Measurements from ENCODE around the gene KIAA1755. TPM values are rescaled to one million over a fixed set of nuclear protein-coding genes. Genes with fewer than 3 reads are reported as not detected.

Gene KIAA1755
- total and polyA plus RNA-seq, 10 of the 15 experiments (the other 5 are each of a cell fraction or from before 2014, with no cell fraction given), result not detected

DNA sequence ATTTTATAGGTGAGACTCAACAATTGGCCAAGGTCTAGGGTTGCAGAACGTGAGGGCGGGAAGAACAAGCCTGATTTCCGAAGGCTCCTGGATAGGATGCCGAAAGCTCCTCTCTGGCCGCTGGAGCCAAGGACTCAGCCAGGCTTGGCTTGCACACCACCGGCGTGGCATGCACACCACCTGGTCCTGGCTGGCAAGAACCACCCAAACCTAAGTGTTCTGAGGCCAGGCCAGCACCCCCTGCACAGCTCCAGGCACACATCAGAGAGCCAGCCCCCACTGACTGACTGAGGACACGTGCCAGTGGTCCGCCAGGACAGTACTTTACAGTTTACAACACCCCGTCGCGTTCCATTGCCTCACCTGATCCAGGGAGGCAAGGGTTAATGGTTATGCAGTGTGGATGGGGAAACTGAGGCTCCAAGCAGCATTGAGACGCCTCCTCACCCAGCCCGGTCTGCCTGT, 95.9 kb downstream of the KIAA1755 start:
- H2AFZ ChIP-seq (ENCODE audit: control insufficient read depth, low read depth, low read length), result peak overlapping the region; percentile 19; the same call in 1 of the 2 replicates
- no peak for FAIRE-seq
- H3K27ac ChIP-seq (ENCODE audit: control insufficient read depth, insufficient read depth), result no peak overlapping the region
- no peaks in the 10 kb centered on the region for H4K20me1 ChIP-seq (ENCODE audit: control insufficient read depth, insufficient read depth)
- H3K4me2 ChIP-seq (ENCODE audit: control insufficient read depth, insufficient read depth), result peak overlapping the region; percentile 69
- ChIA-PET RAD21 (ENCODE audit: unreplicated experiment) (interaction anchor here (1.0 to 5.1 kb wide), 9 partner anchors 10 to 107 kb away, joined by 3 to 59 read pairs (median 5); no protein-coding TSS in a partner anchor), POLR2A (interaction anchor here (0.8 to 0.9 kb wide), 2 partner anchors 91 to 107 kb away, joined by 3 read pairs; no protein-coding TSS in a partner anchor), CTCF (interaction anchor here (0.7 to 6.5 kb wide), 14 partner anchors 13 to 106 kb away, joined by 3 to 103 read pairs (median 6); no protein-coding TSS in a partner anchor), SMC1A (ENCODE audit: uncharacterized antibody, unreplicated experiment) (interaction anchor here (0.8 to 10.1 kb wide), 8 partner anchors 10 to 112 kb away, joined by 3 to 117 read pairs (median 5); no protein-coding TSS in a partner anchor)
- 63% methylated on average over 14 of the region's 14 CpGs for WGBS (ENCODE audit: insufficient coverage, insufficient replicate concordance, low lambda C conversion rate, missing lambda C conversion rate)
- BruUV-seq (replicated peaks), result TSS peak; percentile 72
- no peak; the same call in 2 of the 3 replicates for ATAC-seq
- no peaks in the 10 kb centered on the region for H3K9me3 ChIP-seq (replicated peaks; ENCODE audit: control insufficient read depth, insufficient read depth, low read length)
- H3K4me1 ChIP-seq (ENCODE audit: control insufficient read depth, insufficient read depth, low read length), result peaks cover 11% of the 10 kb centered on the region
- no peaks in the 10 kb centered on the region for H3K79me2 ChIP-seq (ENCODE audit: control insufficient read depth, insufficient read depth, low read length)
- TF ChIP-seq PAX8 (IDR thresholded peaks at IDR 0.05), result no peak
- H3K27me3 ChIP-seq (replicated peaks in 1 of 2; ENCODE audit: control insufficient read depth in 2 of 2, insufficient read depth in 2 of 2, low read length in 1 of 2), result no peaks in the 10 kb centered on the region
- intact Hi-C loops (cut with micrococcal nuclease; ENCODE audit: unreplicated experiment), result loop anchor here (1.0 to 5.0 kb wide), 4 partner anchors 58 to 602 kb away; no protein-coding TSS in a partner anchor
- peak overlapping the region; percentile 25; the same call in 1 of the 2 replicates for H3K4me3 ChIP-seq
- H3K9ac ChIP-seq (ENCODE audit: control insufficient read depth, insufficient read depth, low read length), result no peak overlapping the region
- H3K36me3 ChIP-seq (ENCODE audit: control insufficient read depth in 2 of 2, insufficient read depth in 2 of 2, low read length in 1 of 2), result no peaks in the 10 kb centered on the region
- in situ Hi-C loops (cut with MboI), result loop anchor here (25.0 kb wide), 1 partner anchor 102 kb away; no protein-coding TSS in a partner anchor
- no peak for DNase-seq (ENCODE audit: low read depth, low spot score)

DNA sequence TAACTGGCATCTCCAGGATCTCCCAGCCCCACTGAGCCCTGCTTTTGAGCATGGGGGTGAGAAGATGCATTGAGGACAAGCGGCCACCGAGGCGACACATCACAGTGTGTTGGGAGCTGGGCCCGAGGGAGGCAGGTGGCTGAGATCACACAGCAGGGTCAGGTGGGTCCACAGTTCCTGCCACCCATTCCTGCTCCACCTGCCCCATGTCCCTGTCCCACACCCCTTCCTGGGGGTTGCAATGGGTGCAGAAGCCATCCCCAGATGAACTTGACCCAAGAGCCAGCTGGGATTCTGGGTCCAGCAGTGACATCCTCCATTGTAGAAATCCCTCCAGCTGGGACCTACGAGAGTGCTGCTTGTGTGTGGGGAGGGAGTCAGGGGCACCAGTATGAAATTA, 96.5 kb downstream of the KIAA1755 start:
- no peaks in the 10 kb centered on the region for H4K20me1 ChIP-seq (ENCODE audit: control insufficient read depth, insufficient read depth)
- BruUV-seq (replicated peaks), result no TSS peak
- no peak overlapping the region for H3K4me3 ChIP-seq
- no peak overlapping the region for H3K4me2 ChIP-seq (ENCODE audit: control insufficient read depth, insufficient read depth)
- no peak overlapping the region for H3K9ac ChIP-seq (ENCODE audit: control insufficient read depth, insufficient read depth, low read length)
- no peaks in the 10 kb centered on the region for H3K79me2 ChIP-seq (ENCODE audit: control insufficient read depth, insufficient read depth, low read length)
- POLR2A ChIA-PET, result interaction anchor here (0.8 to 0.9 kb wide), 2 partner anchors 91 to 106 kb away, joined by 3 read pairs; no protein-coding TSS in a partner anchor
- FAIRE-seq (no peak), DNase-seq (ENCODE audit: low read depth, low spot score) (no peak), ATAC-seq (no peak)
- H3K27me3 ChIP-seq (replicated peaks in 1 of 2; ENCODE audit: control insufficient read depth in 2 of 2, insufficient read depth in 2 of 2, low read length in 1 of 2), result no peaks in the 10 kb centered on the region
- CTCF ChIA-PET, result interaction anchor here (0.7 to 6.5 kb wide), 13 partner anchors 12 to 106 kb away, joined by 3 to 103 read pairs (median 6); no protein-coding TSS in a partner anchor
- no peak overlapping the region for H3K27ac ChIP-seq (ENCODE audit: control insufficient read depth, insufficient read depth)
- H3K9me3 ChIP-seq (replicated peaks; ENCODE audit: control insufficient read depth, insufficient read depth, low read length), result no peaks in the 10 kb centered on the region
- WGBS (ENCODE audit: insufficient coverage, insufficient replicate concordance, low lambda C conversion rate, missing lambda C conversion rate), result 97% methylated on average over 5 of the region's 5 CpGs
- in situ Hi-C loops (cut with MboI) (loop anchor here (25.0 kb wide), 1 partner anchor 102 kb away; no protein-coding TSS in a partner anchor), intact Hi-C loops (cut with micrococcal nuclease; ENCODE audit: unreplicated experiment) (no loop called here)
- RAD21 ChIA-PET (ENCODE audit: unreplicated experiment), result interaction anchor here (0.8 to 5.1 kb wide), 11 partner anchors 9 to 106 kb away, joined by 3 to 59 read pairs (median 4); no protein-coding TSS in a partner anchor
- no peaks in the 10 kb centered on the region for H3K36me3 ChIP-seq (ENCODE audit: control insufficient read depth in 2 of 2, insufficient read depth in 2 of 2, low read length in 1 of 2)
- no peak overlapping the region for H2AFZ ChIP-seq (ENCODE audit: control insufficient read depth, low read depth, low read length)
- SMC1A ChIA-PET (ENCODE audit: uncharacterized antibody, unreplicated experiment), result interaction anchor here (0.8 to 10.1 kb wide), 12 partner anchors 10 to 111 kb away, joined by 3 to 117 read pairs (median 5); no protein-coding TSS in a partner anchor
- H3K4me1 ChIP-seq (ENCODE audit: control insufficient read depth, insufficient read depth, low read length), result peaks cover 7% of the 10 kb centered on the region
- no peak for TF ChIP-seq HCFC1 (IDR thresholded peaks at IDR 0.05; ENCODE audit: low read length)
- no peak for TF ChIP-seq HDAC6 (IDR thresholded peaks at IDR 0.05; ENCODE audit: unreplicated experiment)
- no peak for TF ChIP-seq RCOR1 (conservative IDR thresholded peaks at IDR 0.05; ENCODE audit: low read depth, low read length)
- TF ChIP-seq E4F1 (IDR thresholded peaks at IDR 0.05; ENCODE audit: borderline replicate concordance, partially characterized antibody), result no peak
- TF ChIP-seq IRF5 (IDR thresholded peaks at IDR 0.05; ENCODE audit: borderline replicate concordance), result no peak
- TF ChIP-seq EED (IDR thresholded peaks at IDR 0.05; ENCODE audit: low read depth), result no peak
- TF ChIP-seq, protein P1, sequence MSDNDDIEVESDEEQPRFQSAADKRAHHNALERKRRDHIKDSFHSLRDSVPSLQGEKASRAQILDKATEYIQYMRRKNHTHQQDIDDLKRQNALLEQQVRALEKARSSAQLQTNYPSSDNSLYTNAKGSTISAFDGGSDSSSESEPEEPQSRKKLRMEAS (IDR thresholded peaks at IDR 0.05; ENCODE audit: low read depth, low read length), result no peak
- TF ChIP-seq, protein P2, sequence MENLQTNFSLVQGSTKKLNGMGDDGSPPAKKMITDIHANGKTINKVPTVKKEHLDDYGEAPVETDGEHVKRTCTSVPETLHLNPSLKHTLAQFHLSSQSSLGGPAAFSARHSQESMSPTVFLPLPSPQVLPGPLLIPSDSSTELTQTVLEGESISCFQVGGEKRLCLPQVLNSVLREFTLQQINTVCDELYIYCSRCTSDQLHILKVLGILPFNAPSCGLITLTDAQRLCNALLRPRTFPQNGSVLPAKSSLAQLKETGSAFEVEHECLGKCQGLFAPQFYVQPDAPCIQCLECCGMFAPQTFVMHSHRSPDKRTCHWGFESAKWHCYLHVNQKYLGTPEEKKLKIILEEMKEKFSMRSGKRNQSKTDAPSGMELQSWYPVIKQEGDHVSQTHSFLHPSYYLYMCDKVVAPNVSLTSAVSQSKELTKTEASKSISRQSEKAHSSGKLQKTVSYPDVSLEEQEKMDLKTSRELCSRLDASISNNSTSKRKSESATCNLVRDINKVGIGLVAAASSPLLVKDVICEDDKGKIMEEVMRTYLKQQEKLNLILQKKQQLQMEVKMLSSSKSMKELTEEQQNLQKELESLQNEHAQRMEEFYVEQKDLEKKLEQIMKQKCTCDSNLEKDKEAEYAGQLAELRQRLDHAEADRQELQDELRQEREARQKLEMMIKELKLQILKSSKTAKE (IDR thresholded peaks at IDR 0.05; ENCODE audit: low read depth, poor library complexity, severe bottlenecking), result no peak

All from GM12878 (cell line).